ENCODE results near the gene FBXW7.

DNA sequence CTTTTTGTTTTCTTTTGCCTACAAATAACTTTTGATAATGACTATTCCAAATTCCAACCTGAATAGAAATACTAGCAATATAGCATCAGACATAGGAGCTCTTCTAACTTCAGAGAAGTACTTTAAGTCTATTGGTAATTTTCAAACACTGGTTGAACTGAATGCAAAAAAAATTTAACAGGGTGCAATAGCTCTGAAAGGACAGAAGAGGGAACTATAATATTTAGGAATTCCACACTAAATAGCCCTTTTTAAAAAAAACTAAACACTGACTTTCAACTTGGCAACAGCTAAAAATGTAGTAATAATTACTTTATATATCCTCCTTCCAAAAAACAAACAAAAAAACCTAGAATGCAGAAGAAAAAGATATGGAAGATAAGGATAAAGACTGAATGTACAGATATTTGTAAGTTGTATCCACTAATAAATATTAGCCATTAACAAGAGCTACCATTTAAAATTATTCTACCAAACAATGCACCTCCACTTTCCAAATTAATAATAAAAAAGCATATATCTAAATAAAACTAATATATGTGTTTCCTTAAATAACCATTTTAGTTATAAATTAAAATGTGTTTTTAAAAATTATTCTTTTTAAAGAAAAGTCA lies 81.4 kb downstream of the FBXW7 start:
- no peak for TF ChIP-seq POLR2AphosphoS5 (IDR thresholded peaks at IDR 0.05; ENCODE audit: low read depth, low read length)
- no peak for TF ChIP-seq POLR2A (IDR thresholded peaks at IDR 0.05; ENCODE audit: low read depth, low read length)
- no peak for TF ChIP-seq TAF1 (IDR thresholded peaks at IDR 0.05; ENCODE audit: low read depth, low read length)
- no peak for TF ChIP-seq SPI1 (IDR thresholded peaks at IDR 0.05; ENCODE audit: low read depth, low read length)
- TF ChIP-seq POU2F2 (IDR thresholded peaks at IDR 0.05; ENCODE audit: low read depth, low read length): no peak

Data from GM12891 (cell line).